ENCODE data around the gene ZNF507. TPM values are rescaled to one million over a fixed set of nuclear protein-coding genes. Genes with fewer than 3 reads are reported as not detected.

Gene ZNF507
- total and polyA plus RNA-seq, 2 donors from 2014 or later, result 3.4 to 23.5 TPM

DNA sequence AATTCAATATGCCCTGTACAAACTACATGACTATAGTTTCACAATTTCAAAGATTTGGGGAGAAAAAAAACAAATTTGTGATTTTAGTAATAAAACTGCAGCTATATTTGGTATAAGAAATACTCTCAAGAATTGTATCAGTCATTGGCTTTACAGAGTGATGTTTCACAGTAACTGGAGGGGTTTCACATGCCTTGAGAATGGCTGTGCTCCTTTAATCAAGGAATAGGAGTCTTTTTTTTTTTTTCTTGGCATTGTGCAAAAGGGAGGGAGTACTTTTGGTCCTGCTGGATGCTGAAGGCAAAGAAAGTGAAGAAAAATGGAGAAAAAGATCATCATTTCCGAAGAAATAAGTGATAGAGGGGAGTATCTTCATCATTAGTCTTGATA lies 6.8 kb downstream of the ZNF507 start:
- Histone ChIP-seq H3K4me3 (ENCODE audit: low read length in 3 of 3) (no peak overlapping the region), H3K4me1 (ENCODE audit: control insufficient read depth in 2 of 3, insufficient read depth in 2 of 3, low read depth in 1 of 3, low read length in 3 of 3) (peaks cover 0 to 4% (median 1%) of the 10 kb centered on the region in 3 donors), H3K9me3 (ENCODE audit: control insufficient read depth in 2 of 3, insufficient read depth in 1 of 3, low read length in 3 of 3) (no peaks in the 10 kb centered on the region), H3K27ac (ENCODE audit: low read depth in 2 of 2, low read length in 2 of 2) (no peak overlapping the region), H3K36me3 (ENCODE audit: control insufficient read depth in 2 of 3, insufficient read depth in 3 of 3, low read length in 3 of 3) (peaks cover 14 to 38% (median 25%) of the 10 kb centered on the region in 3 donors), H3K9ac (ENCODE audit: low read length in 3 of 3) (no peak overlapping the region), H3K27me3 (ENCODE audit: control insufficient read depth, insufficient read depth, low read length) (no peaks in the 10 kb centered on the region)
- intact Hi-C loops (cut with DNase I), result no loop called here
- TF ChIP-seq, protein P1, sequence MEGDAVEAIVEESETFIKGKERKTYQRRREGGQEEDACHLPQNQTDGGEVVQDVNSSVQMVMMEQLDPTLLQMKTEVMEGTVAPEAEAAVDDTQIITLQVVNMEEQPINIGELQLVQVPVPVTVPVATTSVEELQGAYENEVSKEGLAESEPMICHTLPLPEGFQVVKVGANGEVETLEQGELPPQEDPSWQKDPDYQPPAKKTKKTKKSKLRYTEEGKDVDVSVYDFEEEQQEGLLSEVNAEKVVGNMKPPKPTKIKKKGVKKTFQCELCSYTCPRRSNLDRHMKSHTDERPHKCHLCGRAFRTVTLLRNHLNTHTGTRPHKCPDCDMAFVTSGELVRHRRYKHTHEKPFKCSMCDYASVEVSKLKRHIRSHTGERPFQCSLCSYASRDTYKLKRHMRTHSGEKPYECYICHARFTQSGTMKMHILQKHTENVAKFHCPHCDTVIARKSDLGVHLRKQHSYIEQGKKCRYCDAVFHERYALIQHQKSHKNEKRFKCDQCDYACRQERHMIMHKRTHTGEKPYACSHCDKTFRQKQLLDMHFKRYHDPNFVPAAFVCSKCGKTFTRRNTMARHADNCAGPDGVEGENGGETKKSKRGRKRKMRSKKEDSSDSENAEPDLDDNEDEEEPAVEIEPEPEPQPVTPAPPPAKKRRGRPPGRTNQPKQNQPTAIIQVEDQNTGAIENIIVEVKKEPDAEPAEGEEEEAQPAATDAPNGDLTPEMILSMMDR (IDR thresholded peaks at IDR 0.05; ENCODE audit: borderline replicate concordance, extremely low read depth, insufficient read depth), result no peak
- DNase-seq (no peak), FAIRE-seq (no peak)

DNA sequence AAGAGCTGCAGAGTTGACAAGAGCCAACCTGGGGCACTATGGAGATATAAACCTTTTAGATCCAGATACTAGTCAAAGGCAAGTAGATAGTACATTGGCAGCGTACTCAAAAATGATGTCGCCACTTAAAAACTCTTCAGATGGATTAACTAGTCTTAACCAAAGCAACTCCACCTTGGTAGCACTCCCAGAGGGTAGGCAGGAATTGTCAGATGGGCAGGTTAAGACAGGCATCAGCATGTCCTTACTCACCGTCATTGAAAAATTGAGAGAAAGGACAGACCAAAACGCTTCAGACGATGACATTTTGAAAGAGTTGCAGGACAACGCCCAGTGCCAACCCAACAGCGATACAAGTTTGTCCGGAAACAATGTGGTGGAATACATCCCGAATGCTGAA lies 8.9 kb downstream of the ZNF507 start:
- intact Hi-C loops (cut with DNase I), result no loop called here
- DNase-seq (no peak), FAIRE-seq (no peak)
- TF ChIP-seq, protein P1 (IDR thresholded peaks at IDR 0.05; ENCODE audit: borderline replicate concordance, extremely low read depth, insufficient read depth), result no peak
- no peaks in the 10 kb centered on the region for H3K9me3 ChIP-seq (ENCODE audit: control insufficient read depth in 2 of 3, insufficient read depth in 1 of 3, low read length in 3 of 3)
- H3K4me3 ChIP-seq (ENCODE audit: low read length in 3 of 3), result no peak overlapping the region
- no peak overlapping the region for H3K9ac ChIP-seq (ENCODE audit: low read length in 3 of 3)
- no peak overlapping the region for H3K27ac ChIP-seq (ENCODE audit: low read depth in 2 of 2, low read length in 2 of 2)
- H3K36me3 ChIP-seq (ENCODE audit: control insufficient read depth in 2 of 3, insufficient read depth in 3 of 3, low read length in 3 of 3), result peaks cover 13 to 44% (median 25%) of the 10 kb centered on the region in 3 donors
- no peaks in the 10 kb centered on the region for H3K27me3 ChIP-seq (ENCODE audit: control insufficient read depth, insufficient read depth, low read length)
- no peaks in the 10 kb centered on the region for H3K4me1 ChIP-seq (ENCODE audit: control insufficient read depth in 2 of 3, insufficient read depth in 2 of 3, low read depth in 1 of 3, low read length in 3 of 3)

DNA sequence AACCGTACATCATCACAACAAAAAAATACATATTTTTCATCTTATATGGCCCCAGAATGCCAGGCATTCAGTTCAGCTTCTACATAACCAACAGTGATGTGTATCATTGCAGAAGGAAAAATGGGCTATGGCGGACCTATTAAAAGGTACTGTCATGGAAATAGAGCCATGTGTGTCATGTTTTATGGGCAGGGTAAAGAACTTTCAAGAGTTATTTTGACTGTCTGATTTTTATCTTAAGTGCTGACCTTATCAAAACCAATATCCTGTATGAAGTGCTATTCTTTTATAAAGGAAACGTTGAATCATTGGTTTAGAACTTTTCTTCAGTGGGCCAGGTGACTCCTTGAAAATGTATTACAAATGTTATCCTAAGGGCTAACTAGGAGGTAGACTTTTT lies 9.9 kb downstream of the ZNF507 start:
- TF ChIP-seq, protein P1 (IDR thresholded peaks at IDR 0.05; ENCODE audit: borderline replicate concordance, extremely low read depth, insufficient read depth), result no peak
- H3K9me3 ChIP-seq (ENCODE audit: control insufficient read depth in 2 of 3, insufficient read depth in 1 of 3, low read length in 3 of 3), result no peaks in the 10 kb centered on the region
- no peaks in the 10 kb centered on the region for H3K4me1 ChIP-seq (ENCODE audit: control insufficient read depth in 2 of 3, insufficient read depth in 2 of 3, low read depth in 1 of 3, low read length in 3 of 3)
- H3K9ac ChIP-seq (ENCODE audit: low read length in 3 of 3), result no peak overlapping the region
- H3K27ac ChIP-seq (ENCODE audit: low read depth in 2 of 2, low read length in 2 of 2), result no peak overlapping the region
- FAIRE-seq (no peak), DNase-seq (no peak)
- no peaks in the 10 kb centered on the region for H3K27me3 ChIP-seq (ENCODE audit: control insufficient read depth, insufficient read depth, low read length)
- intact Hi-C loops (cut with DNase I), result no loop called here
- peaks cover 16 to 49% (median 27%) of the 10 kb centered on the region in 3 donors for H3K36me3 ChIP-seq (ENCODE audit: control insufficient read depth in 2 of 3, insufficient read depth in 3 of 3, low read length in 3 of 3)
- no peak overlapping the region for H3K4me3 ChIP-seq (ENCODE audit: low read length in 3 of 3)

DNA sequence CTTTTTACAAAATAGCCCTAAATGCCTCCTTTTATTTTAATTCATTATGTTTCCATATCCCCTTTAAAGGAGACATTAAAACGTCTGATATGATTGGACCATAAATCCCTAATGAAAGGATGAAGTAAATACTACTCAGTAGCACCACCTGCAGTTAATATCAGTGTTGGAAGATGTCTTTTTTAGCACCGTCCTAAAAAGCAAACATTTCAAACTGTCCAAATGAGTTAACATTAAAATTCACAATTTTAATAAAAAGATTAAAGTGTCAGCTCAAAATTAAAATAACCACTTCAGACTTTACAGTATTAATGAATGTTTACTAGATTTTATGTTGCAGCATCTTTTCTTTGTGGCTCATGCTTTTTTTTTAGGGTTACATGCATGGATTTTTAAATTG lies 12.3 kb downstream of the ZNF507 start:
- H3K9me3 ChIP-seq (ENCODE audit: control insufficient read depth in 2 of 3, insufficient read depth in 1 of 3, low read length in 3 of 3), result no peaks in the 10 kb centered on the region
- H3K27me3 ChIP-seq (ENCODE audit: control insufficient read depth, insufficient read depth, low read length), result no peaks in the 10 kb centered on the region
- H3K9ac ChIP-seq (ENCODE audit: low read length in 3 of 3), result no peak overlapping the region
- no peaks in the 10 kb centered on the region for H3K4me1 ChIP-seq (ENCODE audit: control insufficient read depth in 2 of 3, insufficient read depth in 2 of 3, low read depth in 1 of 3, low read length in 3 of 3)
- no peak overlapping the region for H3K4me3 ChIP-seq (ENCODE audit: low read length in 3 of 3)
- H3K36me3 ChIP-seq (ENCODE audit: control insufficient read depth in 2 of 3, insufficient read depth in 3 of 3, low read length in 3 of 3), result peaks cover 18 to 50% (median 28%) of the 10 kb centered on the region in 3 donors
- TF ChIP-seq, protein P1 (IDR thresholded peaks at IDR 0.05; ENCODE audit: borderline replicate concordance, extremely low read depth, insufficient read depth), result no peak
- intact Hi-C loops (cut with DNase I), result no loop called here
- FAIRE-seq (no peak), DNase-seq (no peak)
- no peak overlapping the region for H3K27ac ChIP-seq (ENCODE audit: low read depth in 2 of 2, low read length in 2 of 2)

Data from kidney (tissue), 14 donors.